ENCODE results near the gene EXOSC2. TPM values are rescaled to one million over a fixed set of nuclear protein-coding genes. Genes with fewer than 3 reads are reported as not detected.

EXOSC2 gene
- total RNA-seq, 3 donors from 2014 or later (not counting 1 experiment from before 2014, with no cell fraction given), result 40.7 to 49.0 (median 47.1) TPM

GRCh38 chr9:130746434-130747212 is 53.0 kb downstream of the EXOSC2 start:
- H3K4me3 Mint-ChIP-seq, result no peak overlapping the region
- WGBS (ENCODE audit: insufficient coverage), result 94% methylated on average over 2 of the region's 3 CpGs
- ATAC-seq, result no peak
- no peaks in the 10 kb centered on the region for H3K27me3 Mint-ChIP-seq (ENCODE audit: low read depth in 2 of 2)
- intact Hi-C loops (cut with micrococcal nuclease), result no loop called here
- Histone ChIP-seq H3K4me1 (ENCODE audit: control insufficient read depth, insufficient read depth, low read length) (no peaks in the 10 kb centered on the region), H3K9me3 (ENCODE audit: control insufficient read depth, insufficient read depth, low read length) (no peaks in the 10 kb centered on the region), H3K4me3 (ENCODE audit: low read length) (no peak overlapping the region), H3K27me3 (ENCODE audit: control insufficient read depth, insufficient read depth, low read length) (no peaks in the 10 kb centered on the region), H3K36me3 (ENCODE audit: control insufficient read depth, insufficient read depth, low read length) (no peaks in the 10 kb centered on the region), H3K27ac (ENCODE audit: low read length) (no peak overlapping the region)
- no peak for TF ChIP-seq CTCF (IDR thresholded peaks at IDR 0.05)
- no peaks in the 10 kb centered on the region for H3K9me3 Mint-ChIP-seq
- DNase-seq, result no peak
- no peak overlapping the region for H3K27ac Mint-ChIP-seq
- H3K36me3 Mint-ChIP-seq, result no peaks in the 10 kb centered on the region
- peaks cover 8 to 21% of the 10 kb centered on the region in 2 donors for H3K4me1 Mint-ChIP-seq

- Histone ChIP-seq H3K27ac (ENCODE audit: low read length) (no peak overlapping the region), H3K27me3 (ENCODE audit: control insufficient read depth, insufficient read depth, low read length) (no peaks in the 10 kb centered on the region), H3K4me3 (ENCODE audit: low read length) (no peak overlapping the region), H3K9me3 (ENCODE audit: control insufficient read depth, insufficient read depth, low read length) (no peaks in the 10 kb centered on the region), H3K36me3 (ENCODE audit: control insufficient read depth, insufficient read depth, low read length) (no peaks in the 10 kb centered on the region), H3K4me1 (ENCODE audit: control insufficient read depth, insufficient read depth, low read length) (peaks cover 3% of the 10 kb centered on the region)
- Mint-ChIP-seq H3K4me1 (peaks cover 24 to 28% of the 10 kb centered on the region in 2 donors), H3K36me3 (no peaks in the 10 kb centered on the region), H3K9me3 (no peaks in the 10 kb centered on the region), H3K27ac (no peak overlapping the region), H3K27me3 (ENCODE audit: low read depth in 2 of 2) (no peaks in the 10 kb centered on the region), H3K4me3 (no peak overlapping the region)
- WGBS (ENCODE audit: insufficient coverage), result 96% methylated on average over 6 of the region's 7 CpGs
- no peak for TF ChIP-seq CTCF (IDR thresholded peaks at IDR 0.05)
- DNase-seq (no peak), ATAC-seq (no peak)
- intact Hi-C loops (cut with micrococcal nuclease), result no loop called here
Observed at GRCh38 chr9:130751631-130752355, 58.2 kb downstream of the EXOSC2 start.

Other genes starting within 250 kb of the EXOSC2 start
- gene ASS1, start 248.8 kb upstream of the EXOSC2 start, total RNA-seq, result 1 to 10 TPM in 1 of 3 donors, not detected in 2; 1.3 TPM
- 10 to 100 TPM; 40.8 to 45.2 (median 41.3) TPM for gene FUBP3, start 114.2 kb upstream of the EXOSC2 start, total RNA-seq
- under 1 TPM in 2 of 3 donors, not detected in 1; 0.09 to 0.15 TPM for gene PRDM12, start 29.2 kb upstream of the EXOSC2 start, total RNA-seq
- 10 to 100 TPM; 49.7 to 65.6 (median 53.8) TPM for gene ABL1, start 141.5 kb downstream of the EXOSC2 start, total RNA-seq
- not detected for gene QRFP, start 203.0 kb downstream of the EXOSC2 start, total RNA-seq
- gene FIBCD1, start 245.5 kb downstream of the EXOSC2 start, total RNA-seq, result not detected